CD14-positive monocyte (primary cell): ENCODE data around the gene SRCAP. TPM values are rescaled to one million over a fixed set of nuclear protein-coding genes. Genes with fewer than 3 reads are reported as not detected.

Experiments used
- DNase-seq, 3 donors: peaks; one replicate each; pipeline ENCODE4 v3.0.0-alpha.2; 2011 to 2022
- H2AFZ ChIP-seq: 2 replicates; pipeline ENCODE4 v1.6.0; 2012; ENCODE audit warnings: mild to moderate bottlenecking, low read depth, low read length, inconsistent platforms; ENCODE audit not compliant: insufficient read depth, poor library complexity, severe bottlenecking
- H3K27ac ChIP-seq, 2 donors: 1 replicate in 1 of 2; 2 replicates in 1 of 2; pipeline ENCODE4 v1.5.1; 2012 to 2013; ENCODE audit warnings: low read length in 2 of 2, control low read depth in 1 of 2, inconsistent platforms in 1 of 2, low read depth in 1 of 2, mild to moderate bottlenecking in 1 of 2
- H3K27me3 ChIP-seq, 2 donors: one replicate each; pipeline versions ENCODE4 v1.6.0 to v1.6.1; 2011 to 2013; ENCODE audit warnings: low read length in 2 of 2; ENCODE audit not compliant: control insufficient read depth in 2 of 2, insufficient read depth in 2 of 2
- H3K36me3 ChIP-seq, 2 donors: replicated peaks in 1 of 2; 1 replicate in 1 of 2; 2 replicates in 1 of 2; pipeline versions ENCODE4 v1.5.1 to v1.6.1; 2012 to 2013; ENCODE audit warnings: low read length in 2 of 2, control low read depth in 1 of 2, inconsistent platforms in 1 of 2, mild to moderate bottlenecking in 1 of 2; ENCODE audit not compliant: insufficient read depth in 2 of 2, control insufficient read depth in 1 of 2
- H3K4me1 ChIP-seq, 2 donors: 1 replicate in 1 of 2; 2 replicates in 1 of 2; pipeline versions ENCODE4 v1.5.1 to v1.6.1; 2012 to 2013; ENCODE audit warnings: low read length in 2 of 2, control low read depth in 1 of 2, inconsistent platforms in 1 of 2, mild to moderate bottlenecking in 1 of 2, moderate library complexity in 1 of 2; ENCODE audit not compliant: insufficient read depth in 2 of 2, control insufficient read depth in 1 of 2
- H3K4me2 ChIP-seq: replicated peaks from 2 replicates; pipeline ENCODE3; 2012; ENCODE audit warnings: low read length, moderate library complexity, mild to moderate bottlenecking; ENCODE audit not compliant: poor library complexity, severe bottlenecking; ENCODE audit errors: extremely low read depth
- H3K4me3 ChIP-seq, 3 experiments: fragments of 200-600 bp in 1 of 3; sonication (generic) in 1 of 3; replicated peaks in 1 of 3; 1 replicate in 2 of 3; 2 replicates in 1 of 3; pipeline ENCODE4 v1.5.1; 2011 to 2013; ENCODE audit warnings: low read length in 3 of 3, mild to moderate bottlenecking in 3 of 3, control low read depth in 2 of 3, low read depth in 2 of 3, inconsistent platforms in 1 of 3, moderate library complexity in 1 of 3
- H3K79me2 ChIP-seq: 2 replicates; pipeline ENCODE4 v1.6.0; 2012; ENCODE audit warnings: mild to moderate bottlenecking, control low read depth, inconsistent platforms, low read length, moderate library complexity; ENCODE audit not compliant: insufficient read depth
- H3K9ac ChIP-seq: 2 replicates; pipeline ENCODE4 v1.6.0; 2017; ENCODE audit warnings: low read length, mild to moderate bottlenecking; ENCODE audit not compliant: insufficient read depth, poor library complexity, severe bottlenecking
- H3K9me3 ChIP-seq, 2 donors: replicated peaks in 1 of 2; 1 replicate in 1 of 2; 2 replicates in 1 of 2; pipeline versions ENCODE4 v1.5.1 to v1.6.1; 2012 to 2013; ENCODE audit warnings: low read length in 2 of 2, control low read depth in 1 of 2; ENCODE audit not compliant: control insufficient read depth in 1 of 2, insufficient read depth in 1 of 2
- H4K20me1 ChIP-seq: 2 replicates; pipeline ENCODE4 v1.6.0; 2012; ENCODE audit warnings: mild to moderate bottlenecking, low read length, control low read depth, moderate library complexity; ENCODE audit not compliant: insufficient read depth
- H3K27ac Mint-ChIP-seq, 7 donors: one replicate each; pipeline ENCODE4 v1.8.0; 2020; ENCODE audit warnings: mild to moderate bottlenecking in 7 of 7, mixed read lengths in 7 of 7, moderate library complexity in 6 of 7, inconsistent platforms in 2 of 7
- H3K27me3 Mint-ChIP-seq, 3 donors: one replicate each; pipeline ENCODE4 v1.8.0; 2021 to 2022; ENCODE audit warnings: low read depth in 3 of 3, mild to moderate bottlenecking in 3 of 3, mixed read lengths in 3 of 3, moderate library complexity in 3 of 3, inconsistent platforms in 1 of 3
- H3K36me3 Mint-ChIP-seq, 2 donors: one replicate each; pipeline ENCODE4 v1.8.0; 2020; ENCODE audit warnings: mixed read lengths in 2 of 2, inconsistent platforms in 1 of 2, mild to moderate bottlenecking in 1 of 2
- H3K4me1 Mint-ChIP-seq: one replicate; pipeline ENCODE4 v1.8.0; 2020; ENCODE audit warnings: mild to moderate bottlenecking, mixed read lengths
- H3K4me3 Mint-ChIP-seq, 2 donors: one replicate each; pipeline ENCODE4 v1.8.0; 2020; ENCODE audit warnings: mild to moderate bottlenecking in 2 of 2, mixed read lengths in 2 of 2, moderate library complexity in 1 of 2
- H3K9me3 Mint-ChIP-seq, 7 donors: one replicate each; pipeline ENCODE4 v1.8.0; 2020 to 2022; ENCODE audit warnings: mixed read lengths in 7 of 7, mild to moderate bottlenecking in 6 of 7, moderate library complexity in 6 of 7, inconsistent platforms in 2 of 7
- CTCF ChIP-seq: fragments of 200-600 bp; IDR thresholded peaks from one replicate; pipeline ENCODE4 v1.8.0; 2022; ENCODE audit warnings: antibody characterized with exemption, mild to moderate bottlenecking
- whole genome bisulfite sequencing: methylation state at CpG from one replicate; pipeline ENCODE4 v1.1.5; 2013; ENCODE audit warnings: missing lambda C conversion rate; ENCODE audit not compliant: insufficient coverage; 5-methylcytosine and 5-hydroxymethylcytosine counted together
- intact Hi-C, 2 donors: fragments of 100-400 bp; cut with micrococcal nuclease; formaldehyde crosslinking; loops; one replicate each; pipeline versions ENCODE4 v1.15.0 to v1.15.1; 2023
- polyA plus RNA-seq, 3 donors: library from polyadenylated mRNA; depleted of rRNA in 1 of 3; unstranded in 2 of 3; stranded (reverse) in 1 of 3; fragments of 300-500 nt in 2 of 3; fragments of >200 nt in 1 of 3; fragmentation: Illumina TruSeq in 2 of 3; gene quantifications; 1 replicate in 2 of 3; 2 replicates in 1 of 3; pipeline ENCODE4 v1.2.3, GENCODE V29; 2012 to 2021

SRCAP gene
- polyA plus RNA-seq, 3 donors, result 3.0 to 16.0 (median 6.3) TPM

DNA sequence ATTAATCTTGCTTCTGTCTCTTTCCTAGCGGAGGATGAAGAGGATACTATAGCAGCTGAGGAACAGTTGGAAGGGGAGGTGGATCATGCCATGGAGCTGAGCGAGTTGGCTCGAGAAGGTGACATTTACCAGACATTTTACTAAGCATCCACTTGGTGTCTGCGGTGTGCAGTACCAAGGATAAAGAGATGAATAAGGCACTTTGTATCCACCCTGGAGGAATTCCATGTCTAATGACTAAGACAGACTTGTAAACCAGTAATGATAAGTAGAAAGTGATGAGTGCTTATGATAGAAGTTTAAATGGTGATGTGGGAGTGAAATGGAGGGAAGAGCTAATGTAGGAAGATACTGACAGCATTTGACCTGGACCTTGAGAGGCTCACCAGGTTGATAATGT, 12.0 kb downstream of the SRCAP start:
- Histone ChIP-seq H3K4me3 (no peak overlapping the region), H3K79me2 (peaks cover 31% of the 10 kb centered on the region), H3K27me3 (no peaks in the 10 kb centered on the region), H3K9me3 (no peaks in the 10 kb centered on the region), H2AFZ (no peak overlapping the region), H3K27ac (peak overlapping the region in 1 of 2 donors; percentile 87), H3K4me1 (peaks cover 31 to 38% of the 10 kb centered on the region in 2 donors), H3K4me2 (no peak overlapping the region), H3K9ac (no peak overlapping the region), H4K20me1 (peaks cover 66% of the 10 kb centered on the region), H3K36me3 (peaks cover 78 to 79% of the 10 kb centered on the region in 2 donors)
- no peak for DNase-seq
- no peak for TF ChIP-seq CTCF
- peaks cover 0 to 5% (median 0%) of the 10 kb centered on the region in 3 donors for H3K27me3 Mint-ChIP-seq
- H3K4me3 Mint-ChIP-seq, result no peak overlapping the region
- H3K36me3 Mint-ChIP-seq, result peaks cover 76 to 86% of the 10 kb centered on the region in 2 donors
- WGBS, result no CpG with 5 or more reads among the region's 4 CpGs
- H3K9me3 Mint-ChIP-seq, result peaks cover 0 to 4% (median 0%) of the 10 kb centered on the region in 7 donors
- peaks cover 29% of the 10 kb centered on the region for H3K4me1 Mint-ChIP-seq
- peak overlapping the region in 2 of 7 donors; percentile 66 to 83 for H3K27ac Mint-ChIP-seq
- intact Hi-C loops, result loop anchor here in 1 of 2 donors (5.0 to 10.0 kb wide), 3 partner anchors 36 to 336 kb away; partner anchors contain the start of genes MYL11, PHKG2 and TBC1D10B

- Mint-ChIP-seq H3K27me3 (peaks cover 0 to 5% (median 0%) of the 10 kb centered on the region in 3 donors), H3K36me3 (peaks cover 79 to 88% of the 10 kb centered on the region in 2 donors), H3K4me3 (no peak overlapping the region), H3K4me1 (peaks cover 35% of the 10 kb centered on the region), H3K9me3 (peaks cover 0 to 4% (median 0%) of the 10 kb centered on the region in 7 donors), H3K27ac (peak overlapping the region; percentile 1 to 99 (median 67))
- no peak overlapping the region for H3K9ac ChIP-seq
- WGBS, result 92% methylated on average over 1 of the region's 1 CpG
- intact Hi-C loops, result loop anchor here in 1 of 2 donors (5.0 to 10.0 kb wide), 3 partner anchors 36 to 337 kb away; partner anchors contain the start of genes MYL11, PHKG2 and TBC1D10B
- peaks cover 78 to 79% of the 10 kb centered on the region in 2 donors for H3K36me3 ChIP-seq
- H3K4me2 ChIP-seq, result no peak overlapping the region
- no peak for DNase-seq
- H3K9me3 ChIP-seq, result no peaks in the 10 kb centered on the region
- no peak overlapping the region for H3K4me3 ChIP-seq
- H3K4me1 ChIP-seq, result peaks cover 39 to 46% of the 10 kb centered on the region in 2 donors
- H2AFZ ChIP-seq, result no peak overlapping the region
- H3K27me3 ChIP-seq, result no peaks in the 10 kb centered on the region
- H3K79me2 ChIP-seq, result peaks cover 29% of the 10 kb centered on the region
- peak overlapping the region in 1 of 2 donors; percentile 87 for H3K27ac ChIP-seq
- peaks cover 60% of the 10 kb centered on the region for H4K20me1 ChIP-seq
- no peak for TF ChIP-seq CTCF
Observed at GRCh38 chr16:30711712-30712111, 12.7 kb downstream of the SRCAP start.
